Lower leg skin (tissue), 3 donors: ENCODE results near the gene CTBP1.

ENCODE experiments used
- POLR2A ChIP-seq, 2 donors: fragments of 450-650 bp; IDR thresholded peaks; one replicate each; pipeline ENCODE4 v1.6.1; 2016 to 2017; ENCODE audit warnings: antibody characterized with exemption in 2 of 2, mild to moderate bottlenecking in 1 of 2, moderate library complexity in 1 of 2
- TF ChIP-seq, protein P1 (sequence below), 3 donors: fragments of 450-650 bp; IDR thresholded peaks; one replicate each; pipeline ENCODE4 v1.5.1; 2016; ENCODE audit warnings: antibody characterized with exemption in 3 of 3, mild to moderate bottlenecking in 3 of 3, moderate library complexity in 2 of 3

DNA sequence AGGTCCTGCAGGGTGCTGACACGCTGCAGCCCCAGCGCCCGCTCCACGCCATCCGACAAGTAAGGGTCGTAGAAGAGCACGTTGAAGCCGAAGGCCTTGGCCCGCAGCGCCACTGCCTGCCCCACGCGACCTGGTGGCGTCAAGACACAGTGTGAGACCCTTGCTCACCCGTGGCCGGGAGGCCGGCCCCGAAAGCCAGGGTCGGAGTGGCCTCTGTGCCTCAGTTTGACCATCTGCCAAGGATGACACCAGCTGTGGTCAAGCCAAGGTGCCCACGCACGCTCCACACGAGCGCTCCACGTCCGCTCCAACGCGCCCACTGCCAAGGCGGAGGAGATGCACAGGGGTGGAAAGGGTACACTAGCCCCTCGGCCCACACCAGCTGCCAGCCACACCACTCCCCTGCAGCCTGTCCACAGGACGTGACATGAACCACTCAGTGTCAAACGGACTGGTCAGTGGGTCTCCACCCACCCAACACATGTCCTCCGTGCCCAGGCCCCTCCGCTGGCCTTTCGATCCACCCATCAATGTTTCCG is 32.8 kb downstream of the CTBP1 start:
- TF ChIP-seq, protein P1, sequence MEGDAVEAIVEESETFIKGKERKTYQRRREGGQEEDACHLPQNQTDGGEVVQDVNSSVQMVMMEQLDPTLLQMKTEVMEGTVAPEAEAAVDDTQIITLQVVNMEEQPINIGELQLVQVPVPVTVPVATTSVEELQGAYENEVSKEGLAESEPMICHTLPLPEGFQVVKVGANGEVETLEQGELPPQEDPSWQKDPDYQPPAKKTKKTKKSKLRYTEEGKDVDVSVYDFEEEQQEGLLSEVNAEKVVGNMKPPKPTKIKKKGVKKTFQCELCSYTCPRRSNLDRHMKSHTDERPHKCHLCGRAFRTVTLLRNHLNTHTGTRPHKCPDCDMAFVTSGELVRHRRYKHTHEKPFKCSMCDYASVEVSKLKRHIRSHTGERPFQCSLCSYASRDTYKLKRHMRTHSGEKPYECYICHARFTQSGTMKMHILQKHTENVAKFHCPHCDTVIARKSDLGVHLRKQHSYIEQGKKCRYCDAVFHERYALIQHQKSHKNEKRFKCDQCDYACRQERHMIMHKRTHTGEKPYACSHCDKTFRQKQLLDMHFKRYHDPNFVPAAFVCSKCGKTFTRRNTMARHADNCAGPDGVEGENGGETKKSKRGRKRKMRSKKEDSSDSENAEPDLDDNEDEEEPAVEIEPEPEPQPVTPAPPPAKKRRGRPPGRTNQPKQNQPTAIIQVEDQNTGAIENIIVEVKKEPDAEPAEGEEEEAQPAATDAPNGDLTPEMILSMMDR (IDR thresholded peaks at IDR 0.05), result no peak
- TF ChIP-seq POLR2A (IDR thresholded peaks at IDR 0.05), result no peak
